HEK293 (cell line): Measurements from ENCODE around the gene CHRM2.

Source experiments
- CTCF ChIA-PET: fragments of 350-600 bp; formaldehyde crosslinking; extraction: SDS; loops from one replicate; lab custom pipeline; 2021; ENCODE audit warnings: antibody characterized with exemption; lab: Yijun Ruan, JAX
- POLR2A ChIA-PET: fragments of 300-600 bp; formaldehyde crosslinking; extraction: SDS; loops from one replicate; lab custom pipeline; 2020; ENCODE audit warnings: antibody characterized with exemption, inconsistent platforms; lab: Yijun Ruan, JAX
- H3K27ac ChIP-seq: fragments of 200-500 bp; sonication (Bioruptor generic); 2 replicates; pipeline ENCODE4 v1.5.1; 2014; ENCODE audit warnings: low read depth, low read length, control low read depth, inconsistent platforms; ENCODE audit errors: extremely low read depth
- H3K36me3 ChIP-seq, 2 experiments: fragments of 200-500 bp in 1 of 2; sonication (Bioruptor generic) in 1 of 2; 1 replicate in 1 of 2; 2 replicates in 1 of 2; pipeline ENCODE4 v1.5.1; 2014 to 2017; ENCODE audit warnings: inconsistent platforms in 2 of 2, low read length in 2 of 2; ENCODE audit not compliant: control insufficient read depth in 2 of 2, insufficient read depth in 1 of 2
- H3K4me1 ChIP-seq: fragments of 200-500 bp; sonication (Bioruptor generic); 2 replicates; pipeline ENCODE4 v1.5.1; 2014; ENCODE audit warnings: mild to moderate bottlenecking, low read length, inconsistent platforms; ENCODE audit not compliant: control insufficient read depth, insufficient read depth
- H3K4me3 ChIP-seq: 2 replicates; pipeline ENCODE4 v1.5.1; 2011; ENCODE audit warnings: low read depth, mild to moderate bottlenecking, control low read depth, low read length, moderate library complexity
- H3K9me3 ChIP-seq: fragments of 200-500 bp; sonication (Bioruptor generic); 2 replicates; pipeline ENCODE4 v1.5.1; 2014; ENCODE audit warnings: low read depth, low read length, inconsistent platforms; ENCODE audit not compliant: control insufficient read depth, insufficient read depth
- FEZF1 ChIP-seq: fragments of 450-650 bp; formaldehyde crosslinking; IDR thresholded peaks from 2 replicates; pipeline ENCODE4 v1.5.1; 2016; ENCODE audit warnings: missing biosample characterization, missing genetic modification characterization
- HOXD13 ChIP-seq: sonication (generic); formaldehyde crosslinking; IDR thresholded peaks from 2 replicates; pipeline ENCODE4 v1.8.0; 2022; ENCODE audit warnings: missing genetic modification reagents, borderline replicate concordance
- MEIS1 ChIP-seq: sonication (generic); formaldehyde crosslinking; IDR thresholded peaks from 2 replicates; pipeline ENCODE4 v1.8.1; 2022; ENCODE audit warnings: missing genetic modification reagents, mild to moderate bottlenecking, borderline replicate concordance
- MZF1 ChIP-seq: fragments of 450-650 bp; formaldehyde crosslinking; IDR thresholded peaks from 2 replicates; pipeline ENCODE4 v1.5.1; 2017; ENCODE audit warnings: missing biosample characterization, missing genetic modification characterization, borderline replicate concordance
- TRIM28 ChIP-seq: IDR thresholded peaks from 2 replicates; pipeline ENCODE4 v1.6.1; 2011; ENCODE audit warnings: low read length, control low read depth, borderline replicate concordance
- ZBTB7A ChIP-seq: fragments of 450-650 bp; formaldehyde crosslinking; IDR thresholded peaks from 2 replicates; pipeline ENCODE4 v1.5.1; 2016; ENCODE audit warnings: low read depth, missing biosample characterization, missing genetic modification characterization
- ZFHX2 ChIP-seq: fragments of 450-650 bp; formaldehyde crosslinking; conservative IDR thresholded peaks from 2 replicates; pipeline ENCODE4 v1.5.1; 2016; ENCODE audit warnings: missing biosample characterization, missing genetic modification characterization
- ZFP3 ChIP-seq: fragments of 450-650 bp; formaldehyde crosslinking; IDR thresholded peaks from 2 replicates; pipeline ENCODE4 v1.5.1; 2016; ENCODE audit warnings: low read depth, missing biosample characterization, missing genetic modification characterization
- ZNF155 ChIP-seq: fragments of 450-650 bp; formaldehyde crosslinking; IDR thresholded peaks from 2 replicates; pipeline ENCODE4 v1.5.1; 2016; ENCODE audit warnings: missing biosample characterization, missing genetic modification characterization
- ZNF16 ChIP-seq: fragments of 450-650 bp; formaldehyde crosslinking; IDR thresholded peaks from 2 replicates; pipeline ENCODE4 v1.5.1; 2016; ENCODE audit warnings: low read depth, missing biosample characterization, missing genetic modification characterization
- ZNF248 ChIP-seq: fragments of 450-650 bp; formaldehyde crosslinking; IDR thresholded peaks from 2 replicates; pipeline ENCODE4 v1.5.1; 2017; ENCODE audit warnings: missing biosample characterization, missing genetic modification characterization
- ZNF335 ChIP-seq: fragments of 450-650 bp; formaldehyde crosslinking; conservative IDR thresholded peaks from 2 replicates; pipeline ENCODE4 v1.5.1; 2016; ENCODE audit warnings: missing biosample characterization, missing genetic modification characterization
- ZNF530 ChIP-seq: fragments of 450-650 bp; formaldehyde crosslinking; IDR thresholded peaks from 2 replicates; pipeline ENCODE4 v1.5.1; 2016; ENCODE audit warnings: low read depth, missing biosample characterization, missing genetic modification characterization
- ZNF560 ChIP-seq: fragments of 450-650 bp; formaldehyde crosslinking; IDR thresholded peaks from 2 replicates; pipeline ENCODE4 v1.5.1; 2017; ENCODE audit warnings: missing biosample characterization, missing genetic modification characterization, borderline replicate concordance
- ZNF664 ChIP-seq: fragments of 450-650 bp; formaldehyde crosslinking; IDR thresholded peaks from 2 replicates; pipeline ENCODE4 v1.5.1; 2016; ENCODE audit warnings: missing biosample characterization, missing genetic modification characterization
- ZNF701 ChIP-seq: fragments of 450-650 bp; formaldehyde crosslinking; IDR thresholded peaks from 2 replicates; pipeline ENCODE4 v1.5.1; 2016; ENCODE audit warnings: missing biosample characterization, missing genetic modification characterization
- ZNF76 ChIP-seq: fragments of 450-650 bp; formaldehyde crosslinking; IDR thresholded peaks from 2 replicates; pipeline ENCODE4; 2016; ENCODE audit warnings: low read depth, missing biosample characterization, missing genetic modification characterization, borderline replicate concordance
- ZNF843 ChIP-seq: fragments of 450-650 bp; formaldehyde crosslinking; IDR thresholded peaks from 2 replicates; pipeline ENCODE4 v1.5.1; 2016; ENCODE audit warnings: missing biosample characterization, missing genetic modification characterization
- ZSCAN16 ChIP-seq: fragments of 450-650 bp; formaldehyde crosslinking; IDR thresholded peaks from 2 replicates; pipeline ENCODE4 v1.5.1; 2016; ENCODE audit warnings: missing biosample characterization, missing genetic modification characterization
- TF ChIP-seq, protein P1 (sequence below): fragments of 450-650 bp; formaldehyde crosslinking; IDR thresholded peaks from 2 replicates; pipeline ENCODE4 v1.5.1; 2017; ENCODE audit warnings: missing biosample characterization, missing genetic modification characterization
- TF ChIP-seq, protein P2 (sequence below): fragments of 450-650 bp; formaldehyde crosslinking; IDR thresholded peaks from 2 replicates; pipeline ENCODE4 v1.5.1; 2016; ENCODE audit warnings: missing biosample characterization, missing genetic modification characterization, borderline replicate concordance
- TF ChIP-seq, protein P3 (sequence below): fragments of 450-650 bp; formaldehyde crosslinking; IDR thresholded peaks from 2 replicates; pipeline ENCODE4 v1.5.1; 2016; ENCODE audit warnings: missing biosample characterization, missing genetic modification characterization
- TF ChIP-seq, protein P4 (sequence below): fragments of 450-650 bp; formaldehyde crosslinking; IDR thresholded peaks from 2 replicates; pipeline ENCODE4 v1.5.1; 2016; ENCODE audit warnings: missing biosample characterization, missing genetic modification characterization
- TF ChIP-seq, protein P5 (sequence below): fragments of 450-650 bp; formaldehyde crosslinking; IDR thresholded peaks from 2 replicates; pipeline ENCODE4 v1.5.1; 2016; ENCODE audit warnings: missing biosample characterization, missing genetic modification characterization

The CHRM2 gene

DNA sequence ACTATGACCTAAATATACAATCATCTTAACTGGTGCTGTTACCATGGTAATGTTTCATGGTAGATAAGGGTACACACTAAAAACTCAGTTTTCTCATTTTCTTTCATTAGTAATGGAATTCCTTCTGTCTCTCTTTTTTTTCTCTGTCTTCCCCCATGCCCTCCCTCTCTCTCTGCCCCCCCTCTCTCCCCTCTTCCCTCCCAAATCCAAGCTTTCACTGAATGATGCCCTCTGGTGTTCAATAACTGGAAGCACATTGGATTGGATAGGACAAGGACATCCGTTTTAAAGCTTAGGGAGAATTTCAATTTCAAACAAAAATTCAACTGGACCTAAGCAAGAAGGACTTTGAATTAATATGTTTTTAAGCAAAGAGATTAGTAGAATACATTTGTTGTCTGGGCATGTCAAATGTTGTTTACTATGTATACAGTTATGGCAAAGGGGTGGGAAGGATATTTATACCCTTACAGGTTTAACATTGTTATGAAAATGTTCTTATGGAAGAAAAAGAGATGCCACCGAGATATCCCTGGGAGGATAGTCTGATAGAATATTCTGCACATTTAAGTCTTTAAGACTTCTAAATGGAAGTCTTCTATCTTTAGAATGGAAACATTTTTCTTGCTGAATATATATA lies 6.1 kb downstream of the CHRM2 start:
- no peaks in the 10 kb centered on the region for H3K36me3 ChIP-seq
- no peaks in the 10 kb centered on the region for H3K9me3 ChIP-seq
- H3K27ac ChIP-seq = no peak overlapping the region
- ChIA-PET CTCF (interaction anchor here (0.5 to 2.9 kb wide), 16 partner anchors 8 to 929 kb away, joined by 3 to 13 read pairs (median 4); no protein-coding TSS in a partner anchor), POLR2A (interaction anchor here (0.6 kb wide), 1 partner anchor 1428 kb away, joined by 4 read pairs; no protein-coding TSS in a partner anchor)
- TF ChIP-seq, protein P1, sequence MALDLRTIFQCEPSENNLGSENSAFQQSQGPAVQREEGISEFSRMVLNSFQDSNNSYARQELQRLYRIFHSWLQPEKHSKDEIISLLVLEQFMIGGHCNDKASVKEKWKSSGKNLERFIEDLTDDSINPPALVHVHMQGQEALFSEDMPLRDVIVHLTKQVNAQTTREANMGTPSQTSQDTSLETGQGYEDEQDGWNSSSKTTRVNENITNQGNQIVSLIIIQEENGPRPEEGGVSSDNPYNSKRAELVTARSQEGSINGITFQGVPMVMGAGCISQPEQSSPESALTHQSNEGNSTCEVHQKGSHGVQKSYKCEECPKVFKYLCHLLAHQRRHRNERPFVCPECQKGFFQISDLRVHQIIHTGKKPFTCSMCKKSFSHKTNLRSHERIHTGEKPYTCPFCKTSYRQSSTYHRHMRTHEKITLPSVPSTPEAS (tag by site-specific recombination) = no peak
- TF ChIP-seq ZFHX2 (tag by site-specific recombination) = no peak
- TF ChIP-seq, protein P2, sequence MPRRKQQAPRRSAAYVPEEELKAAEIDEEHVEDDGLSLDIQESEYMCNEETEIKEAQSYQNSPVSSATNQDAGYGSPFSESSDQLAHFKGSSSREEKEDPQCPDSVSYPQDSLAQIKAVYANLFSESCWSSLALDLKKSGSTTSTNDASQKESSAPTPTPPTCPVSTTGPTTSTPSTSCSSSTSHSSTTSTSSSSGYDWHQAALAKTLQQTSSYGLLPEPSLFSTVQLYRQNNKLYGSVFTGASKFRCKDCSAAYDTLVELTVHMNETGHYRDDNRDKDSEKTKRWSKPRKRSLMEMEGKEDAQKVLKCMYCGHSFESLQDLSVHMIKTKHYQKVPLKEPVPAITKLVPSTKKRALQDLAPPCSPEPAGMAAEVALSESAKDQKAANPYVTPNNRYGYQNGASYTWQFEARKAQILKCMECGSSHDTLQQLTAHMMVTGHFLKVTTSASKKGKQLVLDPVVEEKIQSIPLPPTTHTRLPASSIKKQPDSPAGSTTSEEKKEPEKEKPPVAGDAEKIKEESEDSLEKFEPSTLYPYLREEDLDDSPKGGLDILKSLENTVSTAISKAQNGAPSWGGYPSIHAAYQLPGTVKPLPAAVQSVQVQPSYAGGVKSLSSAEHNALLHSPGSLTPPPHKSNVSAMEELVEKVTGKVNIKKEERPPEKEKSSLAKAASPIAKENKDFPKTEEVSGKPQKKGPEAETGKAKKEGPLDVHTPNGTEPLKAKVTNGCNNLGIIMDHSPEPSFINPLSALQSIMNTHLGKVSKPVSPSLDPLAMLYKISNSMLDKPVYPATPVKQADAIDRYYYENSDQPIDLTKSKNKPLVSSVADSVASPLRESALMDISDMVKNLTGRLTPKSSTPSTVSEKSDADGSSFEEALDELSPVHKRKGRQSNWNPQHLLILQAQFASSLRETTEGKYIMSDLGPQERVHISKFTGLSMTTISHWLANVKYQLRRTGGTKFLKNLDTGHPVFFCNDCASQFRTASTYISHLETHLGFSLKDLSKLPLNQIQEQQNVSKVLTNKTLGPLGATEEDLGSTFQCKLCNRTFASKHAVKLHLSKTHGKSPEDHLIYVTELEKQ (tag by site-specific recombination) = no peak
- no peak for TF ChIP-seq ZNF76 (tag by site-specific recombination)
- no peak for TF ChIP-seq ZSCAN16 (tag by site-specific recombination)
- no peak for TF ChIP-seq ZBTB7A (tag by site-specific recombination)
- TF ChIP-seq TRIM28 = no peak
- no peak for TF ChIP-seq HOXD13 (CRISPR knock-in tag)
- TF ChIP-seq, protein P3, sequence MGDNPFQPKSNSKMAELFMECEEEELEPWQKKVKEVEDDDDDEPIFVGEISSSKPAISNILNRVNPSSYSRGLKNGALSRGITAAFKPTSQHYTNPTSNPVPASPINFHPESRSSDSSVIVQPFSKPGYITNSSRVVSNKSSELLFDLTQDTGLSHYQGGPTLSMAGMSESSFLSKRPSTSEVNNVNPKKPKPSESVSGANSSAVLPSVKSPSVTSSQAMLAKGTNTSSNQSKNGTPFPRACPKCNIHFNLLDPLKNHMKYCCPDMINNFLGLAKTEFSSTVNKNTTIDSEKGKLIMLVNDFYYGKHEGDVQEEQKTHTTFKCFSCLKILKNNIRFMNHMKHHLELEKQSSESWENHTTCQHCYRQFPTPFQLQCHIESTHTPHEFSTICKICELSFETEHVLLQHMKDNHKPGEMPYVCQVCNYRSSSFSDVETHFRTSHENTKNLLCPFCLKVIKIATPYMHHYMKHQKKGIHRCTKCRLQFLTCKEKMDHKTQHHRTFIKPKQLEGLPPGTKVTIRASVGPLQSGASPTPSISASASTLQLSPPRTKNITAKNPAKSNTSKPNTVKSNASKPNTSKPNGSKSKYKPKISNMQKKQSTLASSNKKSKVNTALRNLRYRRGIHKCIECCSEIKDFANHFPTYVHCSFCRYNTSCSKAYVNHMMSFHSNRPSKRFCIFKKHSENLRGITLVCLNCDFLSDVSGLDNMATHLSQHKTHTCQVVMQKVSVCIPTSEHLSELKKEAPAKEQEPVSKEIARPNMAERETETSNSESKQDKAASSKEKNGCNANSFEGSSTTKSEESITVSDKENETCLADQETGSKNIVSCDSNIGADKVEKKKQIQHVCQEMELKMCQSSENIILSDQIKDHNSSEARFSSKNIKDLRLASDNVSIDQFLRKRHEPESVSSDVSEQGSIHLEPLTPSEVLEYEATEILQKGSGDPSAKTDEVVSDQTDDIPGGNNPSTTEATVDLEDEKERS (tag by site-specific recombination) = no peak
- H3K4me1 ChIP-seq = no peaks in the 10 kb centered on the region
- no peak overlapping the region for H3K4me3 ChIP-seq

DNA sequence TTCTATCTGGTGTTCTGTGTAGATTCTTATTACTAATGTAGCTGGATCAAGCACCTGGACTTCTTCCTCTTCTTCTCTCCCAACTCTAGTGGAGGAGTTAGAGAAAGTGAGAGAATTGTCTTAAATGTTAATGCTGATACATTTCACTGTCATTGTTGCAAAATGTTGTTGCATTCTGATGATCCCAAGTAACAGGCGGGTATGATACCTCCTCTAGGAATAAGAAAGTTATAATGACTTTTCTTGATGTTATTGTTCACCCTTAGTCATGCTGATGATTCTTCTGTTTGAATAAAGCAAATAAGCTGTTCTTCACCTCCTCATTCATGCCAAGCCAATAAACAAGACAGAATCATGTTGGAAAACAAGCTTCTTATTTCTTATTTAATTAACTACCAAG lies 9.1 kb downstream of the CHRM2 start:
- Histone ChIP-seq H3K4me1 (no peaks in the 10 kb centered on the region), H3K36me3 (no peaks in the 10 kb centered on the region), H3K27ac (no peak overlapping the region), H3K4me3 (no peak overlapping the region), H3K9me3 (no peaks in the 10 kb centered on the region)
- ChIA-PET CTCF (interaction anchor here (0.5 to 0.6 kb wide), 2 partner anchors 50 to 1354 kb away, joined by 3 to 4 read pairs; no protein-coding TSS in a partner anchor), POLR2A (no interaction called here)
- TF ChIP-seq ZFP3 (no peak), MZF1 (tag by site-specific recombination) (no peak), HOXD13 (CRISPR knock-in tag) (no peak), ZNF530 (tag by site-specific recombination) (no peak), FEZF1 (no peak), ZNF155 (tag by site-specific recombination) (no peak), ZNF248 (tag by site-specific recombination) (no peak), ZNF843 (no peak), ZNF16 (no peak), ZNF560 (tag by site-specific recombination) (no peak), ZNF701 (tag by site-specific recombination) (no peak), ZNF335 (no peak), MEIS1 (CRISPR knock-in tag) (no peak), ZNF664 (tag by site-specific recombination) (no peak)
- TF ChIP-seq, protein P4, sequence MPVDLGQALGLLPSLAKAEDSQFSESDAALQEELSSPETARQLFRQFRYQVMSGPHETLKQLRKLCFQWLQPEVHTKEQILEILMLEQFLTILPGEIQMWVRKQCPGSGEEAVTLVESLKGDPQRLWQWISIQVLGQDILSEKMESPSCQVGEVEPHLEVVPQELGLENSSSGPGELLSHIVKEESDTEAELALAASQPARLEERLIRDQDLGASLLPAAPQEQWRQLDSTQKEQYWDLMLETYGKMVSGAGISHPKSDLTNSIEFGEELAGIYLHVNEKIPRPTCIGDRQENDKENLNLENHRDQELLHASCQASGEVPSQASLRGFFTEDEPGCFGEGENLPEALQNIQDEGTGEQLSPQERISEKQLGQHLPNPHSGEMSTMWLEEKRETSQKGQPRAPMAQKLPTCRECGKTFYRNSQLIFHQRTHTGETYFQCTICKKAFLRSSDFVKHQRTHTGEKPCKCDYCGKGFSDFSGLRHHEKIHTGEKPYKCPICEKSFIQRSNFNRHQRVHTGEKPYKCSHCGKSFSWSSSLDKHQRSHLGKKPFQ = no peak
- TF ChIP-seq, protein P5, sequence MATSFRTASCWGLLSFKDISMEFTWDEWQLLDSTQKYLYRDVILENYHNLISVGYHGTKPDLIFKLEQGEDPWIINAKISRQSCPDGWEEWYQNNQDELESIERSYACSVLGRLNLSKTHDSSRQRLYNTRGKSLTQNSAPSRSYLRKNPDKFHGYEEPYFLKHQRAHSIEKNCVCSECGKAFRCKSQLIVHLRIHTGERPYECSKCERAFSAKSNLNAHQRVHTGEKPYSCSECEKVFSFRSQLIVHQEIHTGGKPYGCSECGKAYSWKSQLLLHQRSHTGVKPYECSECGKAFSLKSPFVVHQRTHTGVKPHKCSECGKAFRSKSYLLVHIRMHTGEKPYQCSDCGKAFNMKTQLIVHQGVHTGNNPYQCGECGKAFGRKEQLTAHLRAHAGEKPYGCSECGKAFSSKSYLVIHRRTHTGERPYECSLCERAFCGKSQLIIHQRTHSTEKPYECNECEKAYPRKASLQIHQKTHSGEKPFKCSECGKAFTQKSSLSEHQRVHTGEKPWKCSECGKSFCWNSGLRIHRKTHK = no peak
